ENCODE results near the gene FGD5. TPM values are rescaled to one million over a fixed set of nuclear protein-coding genes. Genes with fewer than 3 reads are reported as not detected.

The FGD5 gene
- total and polyA plus RNA-seq, 11 donors = 6.4 to 22.5 (median 14.9) TPM

DNA sequence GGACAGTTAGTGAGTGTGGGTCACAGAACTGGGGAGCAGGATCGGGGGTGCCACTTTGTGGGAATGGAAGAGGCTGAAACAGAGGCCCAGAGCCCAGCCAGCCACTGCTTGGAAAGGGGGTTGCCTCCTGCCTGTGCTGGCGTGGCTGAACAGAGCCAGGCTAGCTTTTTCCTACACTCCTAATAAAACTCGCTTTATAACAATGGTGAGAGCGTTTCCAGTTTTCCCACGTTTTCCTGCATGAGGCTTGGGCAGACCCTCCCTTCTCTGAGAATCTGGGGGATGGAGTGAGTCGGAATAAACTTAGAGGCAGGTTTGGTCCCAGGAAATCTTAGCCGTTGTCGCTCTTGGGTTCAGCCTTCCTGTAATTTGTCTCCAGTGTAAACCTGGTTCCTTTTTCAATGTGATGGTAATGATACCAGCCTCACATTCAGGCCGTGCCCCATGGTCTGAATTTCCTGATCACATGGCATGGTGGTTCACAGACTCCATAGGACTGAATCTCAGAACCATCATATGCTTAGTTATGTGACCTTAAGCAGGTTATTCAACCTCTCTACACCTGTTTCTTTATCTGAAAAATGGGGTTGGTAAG is 6.5 kb upstream of the FGD5 start:
- Histone ChIP-seq H3K36me3 (peaks cover 0 to 5% (median 0%) of the 10 kb centered on the region in 9 donors), H3K9me3 (no peaks in the 10 kb centered on the region), H3K4me1 (peaks cover 0 to 50% (median 23%) of the 10 kb centered on the region in 12 donors), H3K27me3 (peaks cover 0 to 35% (median 11%) of the 10 kb centered on the region in 9 donors), H3K27ac (peak overlapping the region in 11 of 12 donors; percentile 31 to 97 (median 82)), H3K4me3 (peak overlapping the region in 10 of 12 donors; percentile 13 to 95 (median 80))
- intact Hi-C loops (cut with DNase I) = loop anchor here in 5 of 10 donors (5.0 kb wide), 2 partner anchors 35 to 50 kb away; no protein-coding TSS in a partner anchor
- ATAC-seq = peak in 1 of 4 donors; percentile 14
- TF ChIP-seq POLR2A (IDR thresholded peaks at IDR 0.05) = no peak
- TF ChIP-seq, protein P1, sequence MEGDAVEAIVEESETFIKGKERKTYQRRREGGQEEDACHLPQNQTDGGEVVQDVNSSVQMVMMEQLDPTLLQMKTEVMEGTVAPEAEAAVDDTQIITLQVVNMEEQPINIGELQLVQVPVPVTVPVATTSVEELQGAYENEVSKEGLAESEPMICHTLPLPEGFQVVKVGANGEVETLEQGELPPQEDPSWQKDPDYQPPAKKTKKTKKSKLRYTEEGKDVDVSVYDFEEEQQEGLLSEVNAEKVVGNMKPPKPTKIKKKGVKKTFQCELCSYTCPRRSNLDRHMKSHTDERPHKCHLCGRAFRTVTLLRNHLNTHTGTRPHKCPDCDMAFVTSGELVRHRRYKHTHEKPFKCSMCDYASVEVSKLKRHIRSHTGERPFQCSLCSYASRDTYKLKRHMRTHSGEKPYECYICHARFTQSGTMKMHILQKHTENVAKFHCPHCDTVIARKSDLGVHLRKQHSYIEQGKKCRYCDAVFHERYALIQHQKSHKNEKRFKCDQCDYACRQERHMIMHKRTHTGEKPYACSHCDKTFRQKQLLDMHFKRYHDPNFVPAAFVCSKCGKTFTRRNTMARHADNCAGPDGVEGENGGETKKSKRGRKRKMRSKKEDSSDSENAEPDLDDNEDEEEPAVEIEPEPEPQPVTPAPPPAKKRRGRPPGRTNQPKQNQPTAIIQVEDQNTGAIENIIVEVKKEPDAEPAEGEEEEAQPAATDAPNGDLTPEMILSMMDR (IDR thresholded peaks at IDR 0.05) = no peak
- WGBS, 4 donors = 46 to 65% (median 58%) methylated on average over 9 of the region's 9 CpGs
- no peak for DNase-seq

DNA sequence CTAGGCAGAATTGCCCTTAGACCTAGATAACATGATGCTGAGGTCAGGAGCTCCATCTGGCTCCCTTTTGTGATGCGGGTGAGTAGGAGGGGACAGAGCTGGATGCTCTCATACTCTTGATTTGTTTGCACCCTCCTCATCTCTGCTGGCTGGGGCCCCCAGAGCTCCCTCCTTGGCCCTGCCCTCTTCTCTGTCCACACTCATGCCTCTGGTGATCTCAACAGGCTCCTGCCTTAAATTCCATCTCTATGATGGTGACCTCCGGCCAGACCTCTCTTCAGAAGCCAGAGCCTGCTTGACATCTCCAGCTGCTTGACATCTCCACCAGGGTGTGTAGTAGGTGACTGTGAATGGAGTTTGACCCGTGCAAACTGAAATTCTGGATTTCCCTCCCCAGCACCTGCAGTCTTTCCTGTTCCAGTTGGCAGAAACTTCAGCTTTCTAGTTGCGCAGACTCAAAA is 4.3 kb upstream of the FGD5 start:
- Histone ChIP-seq H3K27me3 (peaks cover 0 to 27% (median 8%) of the 10 kb centered on the region in 9 donors), H3K27ac (no peak overlapping the region), H3K4me3 (no peak overlapping the region), H3K9me3 (no peaks in the 10 kb centered on the region), H3K4me1 (peaks cover 0 to 44% (median 20%) of the 10 kb centered on the region in 12 donors), H3K36me3 (peaks cover 0 to 13% (median 4%) of the 10 kb centered on the region in 9 donors)
- 38 to 51% (median 42%) methylated on average over 4 of the region's 4 CpGs for WGBS, 4 donors
- peak in 3 of 4 donors; percentile 14 to 51 (median 23) for ATAC-seq
- intact Hi-C loops (cut with DNase I) = loop anchor here in 5 of 10 donors (5.0 kb wide), 2 partner anchors 33 to 48 kb away; no protein-coding TSS in a partner anchor
- TF ChIP-seq, protein P1 (IDR thresholded peaks at IDR 0.05) = no peak
- no peak for TF ChIP-seq POLR2A (IDR thresholded peaks at IDR 0.05)
- peak in 1 of 5 donors; percentile 55 for DNase-seq

DNA sequence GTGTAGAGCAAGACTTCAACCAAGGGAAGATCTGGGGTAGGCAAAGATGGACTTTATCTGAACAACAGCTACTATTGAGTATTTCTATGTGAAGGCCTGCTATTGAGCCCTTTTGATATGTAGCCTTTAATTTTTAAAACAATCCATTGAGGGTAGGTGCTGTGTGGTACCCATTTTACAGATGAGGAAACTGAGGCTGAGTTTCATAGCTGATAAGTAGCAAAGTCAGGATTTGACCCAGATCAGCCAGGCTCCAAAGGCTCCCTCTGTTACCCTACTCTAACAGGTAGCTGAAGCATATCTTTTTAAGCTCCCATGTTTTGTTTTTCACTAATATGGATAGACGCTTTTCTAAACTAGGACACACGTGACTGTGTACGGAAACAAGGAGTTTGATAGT is 2.4 kb upstream of the FGD5 start:
- Histone ChIP-seq H3K9me3 (no peaks in the 10 kb centered on the region), H3K4me1 (peaks cover 0 to 36% (median 17%) of the 10 kb centered on the region in 12 donors), H3K36me3 (peaks cover 0 to 30% (median 15%) of the 10 kb centered on the region in 9 donors), H3K4me3 (no peak overlapping the region), H3K27me3 (peaks cover 0 to 12% (median 0%) of the 10 kb centered on the region in 9 donors), H3K27ac (no peak overlapping the region)
- TF ChIP-seq, protein P1 (IDR thresholded peaks at IDR 0.05) = no peak
- TF ChIP-seq POLR2A (IDR thresholded peaks at IDR 0.05) = no peak
- ATAC-seq = no peak
- DNase-seq = no peak
- intact Hi-C loops (cut with DNase I) = no loop called here
- WGBS, 4 donors = 92 to 96% (median 92%) methylated on average over 3 of the region's 3 CpGs

DNA sequence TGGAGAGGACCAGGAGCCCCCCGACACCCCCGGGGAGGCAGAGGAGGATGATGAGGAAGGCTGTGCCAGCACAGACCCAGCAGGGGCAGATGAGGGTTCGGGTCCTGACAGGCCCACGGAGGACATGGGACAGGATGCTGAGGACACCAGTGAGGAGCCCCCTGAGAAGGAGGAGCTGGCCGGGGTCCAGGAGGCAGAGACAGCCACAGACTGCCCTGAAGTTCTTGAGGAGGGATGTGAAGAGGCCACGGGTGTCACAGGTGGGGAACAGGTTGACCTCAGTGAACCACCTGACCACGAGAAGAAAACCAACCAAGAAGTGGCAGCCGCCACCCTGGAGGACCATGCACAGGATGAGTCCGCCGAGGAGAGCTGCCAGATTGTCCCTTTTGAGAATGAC is 909 bp downstream of the FGD5 start:
- Histone ChIP-seq H3K4me1 (peaks cover 0 to 39% (median 20%) of the 10 kb centered on the region in 12 donors), H3K27ac (no peak overlapping the region), H3K9me3 (no peaks in the 10 kb centered on the region), H3K4me3 (no peak overlapping the region), H3K27me3 (no peaks in the 10 kb centered on the region), H3K36me3 (peaks cover 0 to 33% (median 15%) of the 10 kb centered on the region in 9 donors)
- ATAC-seq (no peak), DNase-seq (no peak)
- TF ChIP-seq, protein P1 (IDR thresholded peaks at IDR 0.05) = no peak
- TF ChIP-seq POLR2A (IDR thresholded peaks at IDR 0.05) = no peak
- intact Hi-C loops (cut with DNase I) = no loop called here
- 81 to 93% (median 83%) methylated on average over 8 to 10 of the region's 10 CpGs for WGBS, 4 donors

Data from heart left ventricle (tissue), 16 donors.